ENCODE results near the gene PRKCE. TPM values are rescaled to one million over a fixed set of nuclear protein-coding genes. Genes with fewer than 3 reads are reported as not detected.

PRKCE gene
- total RNA-seq, 1 donor from 2014 or later = 19.3 TPM

DNA sequence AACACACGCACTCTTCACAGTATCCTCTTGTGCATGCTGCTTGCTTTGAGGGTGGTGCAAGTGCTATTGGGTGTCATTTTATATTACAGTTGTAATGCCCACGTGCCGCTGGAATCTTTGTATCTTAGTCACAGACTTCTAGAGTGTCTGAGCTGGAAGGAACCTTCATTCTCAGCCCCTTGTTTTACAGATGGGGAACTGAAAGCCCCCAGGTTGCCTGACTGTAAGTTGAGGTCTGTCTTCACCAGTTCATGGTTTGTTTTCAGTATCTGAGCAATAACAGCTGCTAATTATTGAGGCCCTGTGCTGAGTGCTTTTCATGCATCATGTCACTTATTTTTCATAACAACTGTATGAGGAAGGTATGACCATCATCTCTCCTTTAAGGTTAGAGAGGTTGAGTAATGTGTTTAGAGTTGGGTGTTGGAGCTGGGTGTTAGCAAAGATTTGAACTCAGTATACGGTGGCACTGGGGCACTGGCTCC lies 77.0 kb downstream of the PRKCE start:
- no peak for DNase-seq

DNA sequence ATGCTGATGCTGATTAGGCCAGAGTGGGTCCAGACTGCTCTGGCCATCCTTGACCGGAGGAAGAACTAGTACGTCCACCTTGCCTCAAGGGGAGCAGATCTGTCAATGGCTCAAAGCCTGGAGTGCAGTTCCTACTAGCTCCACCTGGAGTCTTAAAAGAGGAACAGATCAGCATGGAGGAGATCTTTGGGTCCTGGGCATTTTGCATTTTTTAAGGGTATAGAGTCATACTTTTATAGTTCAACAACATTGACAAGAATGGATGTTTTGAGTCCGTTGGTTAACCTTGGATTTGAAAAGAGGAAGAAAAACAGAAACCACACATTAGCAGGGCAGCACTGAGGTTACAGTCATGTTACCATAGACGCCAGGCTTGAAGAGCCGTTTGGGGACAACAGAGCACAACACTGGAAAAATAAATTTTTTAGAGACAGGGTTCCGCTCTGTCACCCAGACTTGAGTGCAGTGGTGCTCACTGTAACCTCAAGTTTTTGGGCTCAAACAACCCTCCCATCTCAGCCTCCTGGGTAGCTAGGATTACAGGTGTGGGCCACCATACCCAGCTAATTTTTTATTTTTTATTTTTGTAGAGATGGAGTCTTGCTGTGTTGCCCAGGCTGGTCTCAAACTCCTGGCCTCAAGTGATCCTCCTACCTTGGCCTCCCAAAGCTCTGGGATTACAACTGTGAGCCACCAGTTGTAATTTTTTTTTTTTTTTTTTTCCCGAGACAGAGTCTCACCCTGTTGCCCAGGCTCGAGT lies 78.5 kb downstream of the PRKCE start:
- no peak for DNase-seq

DNA sequence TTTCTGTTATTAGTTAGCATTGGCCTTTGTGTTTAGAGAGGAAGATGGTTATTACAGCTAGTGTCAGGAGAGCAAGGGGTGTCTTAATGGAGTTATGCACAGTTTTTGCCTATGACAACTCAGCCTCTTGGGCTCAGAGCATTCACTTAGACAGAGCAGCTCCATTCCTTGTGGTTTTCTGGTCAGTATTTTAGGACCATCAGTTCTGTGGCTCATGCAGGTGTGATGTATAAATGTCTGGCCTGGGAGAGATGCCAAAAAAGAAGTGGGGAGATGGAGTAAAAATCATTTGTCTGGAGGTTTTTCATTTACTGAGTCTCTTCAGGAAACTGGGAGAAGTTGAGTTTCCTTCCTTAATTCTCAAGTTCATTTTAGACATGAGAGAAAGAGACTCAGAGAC lies 79.7 kb downstream of the PRKCE start:
- DNase-seq = no peak

DNA sequence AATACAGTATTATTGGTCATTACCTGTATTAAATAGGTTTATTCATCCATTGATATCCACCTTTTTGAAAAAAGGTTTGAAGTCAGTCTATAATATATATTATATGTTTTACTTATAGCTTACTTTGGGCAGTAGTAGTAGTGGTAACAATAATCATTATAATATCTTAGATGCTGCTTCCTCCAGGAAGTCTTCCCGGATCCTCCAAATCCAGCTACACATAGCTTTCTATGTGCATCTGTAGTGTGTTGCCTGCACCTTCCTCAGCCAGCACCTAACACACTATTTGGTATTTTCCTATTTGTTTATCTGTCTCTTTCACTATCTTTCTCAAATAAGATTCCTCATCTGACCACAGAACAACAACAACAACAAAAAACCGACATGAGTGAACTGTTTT lies 81.0 kb downstream of the PRKCE start:
- no peak for DNase-seq

DNA sequence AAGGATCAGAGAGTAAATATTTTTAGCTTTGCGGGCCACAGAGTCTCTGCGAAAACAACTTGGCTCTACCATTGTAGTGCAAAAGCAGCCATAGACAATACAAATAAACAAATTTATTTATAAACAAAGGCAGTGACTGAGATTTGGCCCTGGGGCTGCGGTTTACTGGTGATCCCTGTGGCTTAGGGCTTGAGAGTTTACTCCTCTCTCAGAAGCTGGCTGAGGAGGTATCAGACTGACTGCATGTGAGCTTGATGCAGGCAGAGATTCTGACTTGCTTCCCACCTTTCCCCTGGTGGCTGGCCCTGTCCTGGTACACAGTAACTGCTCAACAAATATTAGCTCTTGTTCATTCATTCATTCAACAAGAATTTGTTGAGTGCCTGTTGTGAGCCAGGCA lies 81.5 kb downstream of the PRKCE start:
- no peak for DNase-seq

DNA sequence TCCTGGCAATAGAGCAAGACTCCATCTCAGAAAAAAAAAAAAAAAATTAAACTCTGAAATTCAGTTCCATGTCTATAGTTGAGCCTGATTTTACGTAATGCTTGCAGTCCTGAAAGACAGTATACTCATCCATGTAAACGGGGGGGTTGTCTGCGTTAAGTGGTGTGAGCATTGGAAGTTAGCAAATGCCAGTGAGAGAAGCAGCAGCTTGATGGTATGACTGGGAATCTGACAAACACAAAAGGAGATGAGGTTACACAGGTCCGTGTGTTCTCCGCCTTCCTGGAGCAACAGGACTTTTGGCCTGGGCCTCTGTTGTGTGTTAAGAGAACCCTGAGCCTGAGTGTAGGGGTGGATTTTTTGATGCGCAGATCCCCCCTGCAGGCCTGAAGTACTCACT lies 82.9 kb downstream of the PRKCE start:
- no peak for DNase-seq

DNA sequence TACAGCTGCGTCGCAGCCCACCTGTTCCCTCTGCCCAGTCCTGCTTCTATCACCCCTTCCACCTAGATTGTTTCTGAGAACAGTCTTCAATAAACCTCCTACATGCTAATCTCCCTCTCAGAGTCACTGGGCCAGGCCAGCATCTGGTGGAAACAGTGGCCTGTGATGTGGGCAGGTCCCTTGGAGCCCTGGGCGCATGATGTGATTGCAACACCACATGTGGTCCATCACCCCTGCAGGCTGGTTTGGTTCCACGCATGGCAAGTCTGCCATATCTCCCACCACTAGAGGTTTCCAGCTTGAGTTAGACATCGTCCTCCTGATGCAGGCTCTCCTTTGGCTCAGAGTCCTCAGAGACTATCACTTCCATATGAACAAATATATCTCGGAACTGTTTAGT lies 83.5 kb downstream of the PRKCE start:
- no peak for DNase-seq

DNA sequence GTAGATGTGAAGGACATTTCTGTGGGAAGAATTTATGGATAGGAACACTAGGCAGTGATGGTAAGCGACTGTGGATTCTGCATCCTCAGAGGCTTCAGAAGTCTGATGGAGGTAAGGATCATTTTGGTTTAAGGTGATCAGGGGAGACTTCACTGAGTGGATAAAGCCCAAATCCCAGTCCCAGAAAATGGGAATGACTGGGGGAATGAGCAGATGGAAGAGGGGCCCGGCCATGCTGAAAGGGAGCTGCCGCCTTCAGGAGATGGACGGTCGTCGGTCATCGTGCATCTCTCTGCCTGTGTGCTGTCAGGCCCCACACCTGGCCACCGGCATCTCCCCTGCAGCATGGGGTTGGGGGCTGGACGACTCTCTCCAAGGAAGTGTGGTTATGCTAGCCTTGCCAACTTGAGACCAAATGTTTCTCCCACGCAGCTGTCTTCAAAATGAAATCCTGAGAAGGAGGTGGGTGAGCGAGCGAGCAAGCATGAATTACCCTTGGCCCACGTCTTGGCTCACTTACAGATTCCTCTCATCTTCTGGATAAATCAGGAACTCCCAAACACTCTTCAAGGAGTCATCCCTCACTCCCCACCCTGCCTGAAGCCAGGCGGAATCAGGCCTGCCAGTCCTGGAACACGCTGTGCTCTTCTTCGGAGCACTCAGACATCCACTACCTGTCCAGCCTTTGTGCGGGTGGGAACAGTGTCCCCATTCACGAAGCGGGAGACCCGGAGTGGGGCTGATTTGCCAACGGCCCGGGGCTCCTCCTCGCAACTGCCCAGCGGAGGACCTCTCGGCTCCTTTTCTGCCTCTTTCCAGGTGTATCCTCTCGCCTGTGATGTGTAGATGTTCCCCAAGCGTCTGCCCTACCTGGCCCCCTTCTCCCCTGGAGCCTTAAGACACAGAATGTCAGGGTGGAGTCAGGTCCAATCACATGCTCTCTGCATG lies 85.6 kb downstream of the PRKCE start:
- no peak for DNase-seq

DNA sequence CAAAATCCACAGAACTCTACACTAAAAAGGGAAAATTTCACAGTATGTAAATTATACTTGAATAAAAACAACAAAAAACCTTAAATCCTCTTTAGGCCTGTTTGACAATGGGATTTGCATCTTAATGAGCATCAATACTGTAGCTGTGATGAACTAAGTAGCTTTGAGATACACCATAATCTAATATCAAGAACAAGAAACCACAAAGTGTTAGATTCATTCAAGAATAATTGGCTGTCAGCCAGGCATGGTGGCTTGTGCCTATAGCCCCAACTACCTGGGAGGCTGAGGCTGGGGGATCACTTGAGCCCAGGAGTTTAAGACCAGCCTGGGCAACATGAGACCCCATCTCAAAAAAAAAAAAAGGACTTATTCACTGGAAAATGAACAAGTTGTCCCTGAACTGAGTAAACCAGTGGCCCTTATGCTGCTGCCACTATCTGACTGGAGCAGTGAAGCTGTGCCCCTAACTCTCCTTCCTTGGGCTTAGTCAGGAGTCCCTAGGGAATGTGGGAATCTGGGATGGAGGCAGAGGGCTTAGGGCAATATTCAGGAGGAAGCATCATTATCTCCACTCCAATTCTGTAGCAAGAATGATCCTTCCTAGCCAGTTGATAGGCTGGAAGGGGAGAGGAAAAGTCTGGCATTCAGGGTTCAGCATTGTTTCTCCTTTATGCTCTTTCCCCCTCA lies 88.5 kb downstream of the PRKCE start:
- DNase-seq = no peak

DNA sequence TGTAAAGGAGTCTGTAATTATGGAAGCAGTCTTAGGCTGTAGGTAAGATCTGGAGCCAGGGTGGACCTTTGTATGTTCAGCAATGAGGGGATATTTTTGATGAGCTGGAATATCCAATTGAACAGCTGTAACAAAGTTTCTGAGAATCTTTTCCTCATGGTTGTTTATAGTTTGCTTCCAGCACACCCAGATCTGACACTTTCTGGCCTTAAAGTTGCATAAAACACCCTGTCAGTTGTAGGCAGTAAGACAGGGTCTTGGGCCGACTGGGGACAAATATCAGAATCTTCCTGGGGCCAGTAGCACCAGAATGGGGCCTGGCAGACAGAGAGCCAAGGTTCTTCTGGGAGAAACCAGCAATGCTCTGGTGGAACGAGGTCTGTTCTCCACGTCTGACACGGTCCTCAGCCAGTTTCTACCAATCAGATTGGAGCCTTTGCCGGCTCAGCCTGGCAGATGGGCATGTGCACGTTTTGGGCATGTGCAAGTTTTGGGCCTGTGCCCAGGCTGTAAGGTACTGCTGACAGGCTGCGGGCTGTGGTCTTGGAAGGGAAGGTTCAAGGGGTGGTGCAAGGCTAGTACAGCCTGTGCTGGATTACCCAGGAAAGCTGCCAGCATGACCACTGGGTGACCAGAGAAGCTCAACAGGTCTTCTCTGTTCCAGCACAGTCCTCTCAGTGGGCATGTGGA lies 89.8 kb downstream of the PRKCE start:
- no peak for DNase-seq

DNA sequence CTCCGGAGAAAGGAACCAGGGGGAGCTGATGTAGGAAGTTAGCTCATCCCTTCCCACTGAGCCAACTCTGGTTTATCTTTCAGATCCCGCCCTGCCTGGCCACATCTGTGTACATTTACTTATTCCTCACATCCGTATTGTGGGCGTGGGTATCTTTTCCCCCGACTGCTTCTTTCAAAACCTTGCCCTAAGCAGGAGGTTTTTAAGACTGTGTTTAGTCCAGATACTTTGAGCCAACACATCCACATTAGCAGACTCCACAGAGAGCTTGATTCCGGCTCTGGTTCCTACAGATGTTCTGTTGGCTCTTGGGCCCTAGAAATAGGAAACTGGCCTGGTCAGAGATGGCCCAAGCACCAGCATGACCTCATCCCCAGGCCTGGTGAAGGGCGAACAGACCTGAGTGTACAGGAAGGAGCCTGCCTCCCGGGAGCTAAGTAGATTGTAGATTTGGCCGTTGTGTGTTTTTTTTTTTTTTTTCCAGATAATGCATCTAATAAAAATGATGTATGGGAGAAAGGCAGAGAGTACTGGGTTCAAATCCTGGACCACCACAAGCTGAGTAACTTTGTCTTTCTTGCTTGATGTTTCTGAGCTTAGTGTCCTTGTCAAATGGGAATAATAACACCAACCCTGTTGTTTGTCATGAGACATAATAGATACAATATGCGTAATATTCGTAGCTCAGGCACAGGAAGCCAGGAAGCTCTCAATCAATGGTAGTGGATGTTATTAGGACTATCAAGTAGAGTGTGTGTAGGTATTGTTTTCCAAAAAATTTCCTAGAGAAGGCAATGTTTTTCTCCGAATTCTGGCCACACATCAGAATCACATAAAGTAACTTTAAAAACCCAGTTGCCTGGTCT lies 92.3 kb downstream of the PRKCE start:
- peak; percentile 93 for DNase-seq

DNA sequence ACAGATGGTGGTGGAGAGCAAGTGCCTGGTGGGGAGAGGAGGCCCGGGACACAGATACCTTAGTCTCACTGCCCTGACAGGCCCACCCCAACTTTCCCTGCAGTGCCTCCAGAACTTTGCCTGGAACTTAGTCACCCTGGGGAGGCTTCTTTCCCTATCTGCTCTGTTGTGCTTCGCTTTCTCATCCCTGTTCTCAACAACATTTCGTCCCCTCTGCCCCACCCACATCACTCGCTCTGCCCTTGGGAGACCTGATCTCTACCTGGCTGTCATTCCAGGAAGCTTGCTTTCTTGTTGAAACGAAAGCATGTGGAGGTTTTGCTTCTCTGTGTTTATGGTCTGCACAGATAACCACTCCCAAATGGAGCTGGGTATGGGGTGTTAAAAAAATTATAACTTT lies 93.8 kb downstream of the PRKCE start:
- no peak for DNase-seq

DNA sequence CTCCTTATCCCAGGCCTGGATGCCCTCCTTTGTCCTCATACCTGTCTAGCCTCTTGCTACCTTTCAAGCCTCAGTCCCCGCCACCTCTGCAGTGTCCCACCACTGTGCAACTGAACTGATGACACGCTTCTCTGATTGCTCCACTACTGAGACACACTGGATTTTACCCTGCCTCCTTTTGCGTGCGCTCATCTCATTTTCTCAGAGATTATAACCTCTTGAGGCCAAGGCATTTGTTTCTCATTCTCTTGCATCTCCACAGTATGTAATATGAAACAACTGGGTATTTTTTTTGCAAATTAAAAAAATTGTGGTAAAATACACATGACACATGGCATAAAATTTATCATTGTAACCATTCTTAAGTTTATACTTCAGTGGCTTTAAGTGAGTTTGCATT lies 95.4 kb downstream of the PRKCE start:
- peak; percentile 56 for DNase-seq

DNA sequence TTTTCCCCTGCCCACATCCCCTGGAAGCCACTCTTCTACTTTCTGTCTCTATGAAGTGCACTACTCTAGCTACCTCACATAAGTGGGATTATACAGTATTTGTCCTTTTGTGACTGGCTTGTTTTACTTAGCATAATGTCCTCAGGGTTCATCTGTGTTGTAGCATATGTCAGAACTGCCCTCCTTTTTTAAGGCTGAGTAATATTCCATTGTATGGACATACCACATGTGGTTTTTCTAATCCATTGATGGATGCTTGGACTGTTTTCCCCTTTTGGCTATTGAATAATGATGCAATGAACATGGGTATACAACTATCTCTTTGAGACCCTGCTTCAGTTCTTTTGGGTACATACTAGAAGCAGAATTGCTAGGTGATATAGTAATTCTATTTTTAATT lies 95.9 kb downstream of the PRKCE start:
- no peak for DNase-seq

DNA sequence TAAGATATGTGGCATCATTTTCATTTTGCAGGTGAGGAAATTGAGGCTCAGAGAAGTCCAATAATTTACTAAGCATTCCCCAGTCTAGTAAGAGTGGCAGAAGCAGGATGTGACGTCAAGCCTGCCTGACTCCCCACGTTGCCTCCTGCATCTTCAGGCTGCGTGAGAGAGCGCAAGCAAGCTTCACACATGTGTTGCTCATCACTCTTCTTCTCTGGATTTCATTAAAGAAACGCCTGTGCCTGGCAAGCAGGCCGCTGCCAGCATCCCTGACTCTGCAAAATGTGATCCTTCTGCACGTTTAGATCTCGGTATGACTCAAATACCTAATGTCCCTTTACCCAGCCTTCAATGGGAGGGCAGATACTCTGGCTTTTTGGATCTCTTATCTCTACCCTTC lies 96.8 kb downstream of the PRKCE start:
- peak; percentile 93 for DNase-seq

DNA sequence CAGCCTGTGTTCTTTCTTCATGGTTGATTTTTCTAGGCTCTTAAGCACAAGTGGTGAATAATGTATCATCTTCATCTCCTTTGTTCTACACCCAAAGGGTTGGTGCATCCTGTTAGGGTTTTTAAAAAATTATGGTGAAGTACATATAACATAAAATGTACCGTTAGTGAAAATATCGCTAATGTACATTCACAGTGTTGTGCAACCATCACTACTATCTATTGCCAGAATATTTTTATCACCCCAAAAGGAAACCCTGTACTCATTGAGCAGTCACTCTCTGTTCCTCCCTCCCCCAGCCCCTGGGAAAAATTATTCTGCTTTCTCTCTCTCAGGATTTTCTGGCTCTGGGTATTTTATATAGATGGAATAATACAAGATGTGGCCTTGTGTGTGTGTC lies 98.5 kb downstream of the PRKCE start:
- no peak for DNase-seq

DNA sequence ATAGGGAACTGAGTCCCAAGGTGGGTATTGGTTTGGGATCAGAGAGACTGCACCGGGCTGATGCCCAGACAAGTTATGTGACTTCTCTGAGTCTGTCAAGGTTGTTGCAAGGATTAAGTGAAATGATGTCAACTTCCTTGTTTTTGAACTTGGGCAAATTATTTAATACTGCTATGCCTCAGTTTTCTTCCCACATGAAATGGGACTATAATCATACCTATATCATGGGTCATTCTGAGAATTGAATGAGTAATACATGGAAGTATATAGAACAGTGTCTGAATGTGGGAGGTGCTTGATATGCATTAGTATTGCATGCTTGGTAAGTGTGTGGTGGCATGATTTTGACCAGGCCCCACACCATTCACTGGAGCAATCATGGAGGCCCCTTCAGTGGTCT lies 99.0 kb downstream of the PRKCE start:
- no peak for DNase-seq

DNA sequence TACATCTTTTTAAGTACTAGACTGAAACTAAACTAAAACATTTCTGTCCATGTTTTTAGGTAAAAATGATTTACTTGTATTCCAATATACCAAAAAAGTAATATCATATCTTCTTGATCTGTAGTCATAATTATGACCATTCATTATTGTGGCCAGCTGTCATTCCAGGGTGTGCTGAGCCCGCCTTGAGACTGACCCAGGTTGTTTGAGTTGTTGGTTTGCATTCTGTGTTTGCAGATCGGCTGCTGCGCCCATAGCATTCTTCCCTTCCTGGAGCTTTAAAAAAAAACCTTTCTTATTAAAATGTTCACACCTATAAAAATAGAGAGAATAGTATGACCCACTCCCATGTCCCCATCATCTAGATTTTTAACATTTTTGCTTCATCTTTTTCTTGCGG lies 101.9 kb downstream of the PRKCE start:
- DNase-seq = no peak

DNA sequence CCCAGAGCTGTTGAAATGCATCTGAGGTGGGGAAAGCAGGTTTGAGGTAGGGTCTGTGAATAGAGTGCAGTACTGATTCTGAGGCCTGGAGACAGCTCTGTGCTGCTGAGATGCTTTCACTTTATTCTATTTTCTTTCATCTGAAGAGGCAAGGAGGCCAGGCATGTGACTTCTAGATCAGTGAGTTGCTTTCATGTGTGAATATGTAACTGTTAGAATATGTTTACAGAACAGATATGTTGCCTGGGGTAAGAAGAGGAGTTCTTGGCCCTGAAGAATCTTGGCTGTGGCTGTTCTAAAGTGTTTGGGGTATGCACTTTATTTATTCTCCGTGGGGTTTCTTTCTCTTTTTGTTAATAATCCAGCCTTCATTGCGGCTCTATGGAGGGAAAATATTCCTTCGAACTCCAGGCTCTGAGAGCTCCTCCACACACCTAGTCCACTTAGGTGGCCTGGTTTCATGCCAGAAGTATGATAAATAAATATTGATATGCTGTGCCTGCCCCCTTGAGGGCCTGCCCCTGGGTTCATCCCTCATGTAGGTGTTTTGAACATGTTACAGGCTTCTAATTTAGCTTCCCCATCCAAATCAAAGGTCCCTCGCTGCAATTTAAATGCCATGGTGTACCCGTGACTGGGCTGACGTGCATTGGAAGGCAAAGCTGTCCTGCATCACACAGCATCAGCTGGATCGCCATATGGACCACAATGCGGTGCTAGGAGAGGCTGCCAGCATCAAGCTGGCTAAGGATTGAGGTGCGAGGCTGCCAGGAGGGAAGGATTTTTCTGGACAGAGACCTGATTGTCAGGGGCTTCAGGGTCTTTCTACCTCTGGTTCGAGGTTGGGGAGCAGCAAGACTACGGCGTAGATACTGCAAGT lies 102.9 kb downstream of the PRKCE start:
- DNase-seq = peak; percentile 25

Data from skin of body (tissue), 2 donors.